H7 (cell line): ENCODE measurements around the gene PCDHB4. TPM values are rescaled to one million over a fixed set of nuclear protein-coding genes. Genes with fewer than 3 reads are reported as not detected.
"Not testable (repeated sequence)": the region's sequence is repeated elsewhere in the genome, so short reads cannot be mapped to it uniquely, and the experiment has no call there.

Experiments used
- DNase-seq: peaks from one replicate; pipeline ENCODE4 v3.0.0; 2012
- H3K27me3 ChIP-seq: 2 replicates; pipeline ENCODE4 v1.6.0; 2011; ENCODE audit warnings: mild to moderate bottlenecking, low read length; ENCODE audit not compliant: control insufficient read depth, insufficient read depth
- H3K36me3 ChIP-seq: replicated peaks from 2 replicates; pipeline ENCODE4 v1.5.1; 2011; ENCODE audit warnings: low read length; ENCODE audit not compliant: control insufficient read depth, insufficient read depth
- H3K4me3 ChIP-seq: 2 replicates; pipeline ENCODE4 v1.5.1; 2011; ENCODE audit warnings: low read depth, mild to moderate bottlenecking, control low read depth, low read length, moderate library complexity; ENCODE audit not compliant: insufficient read depth
- total RNA-seq: library from RNA; depleted of rRNA; stranded (reverse); fragments of >200 nt; shearing (Covaris generic); gene quantifications from 2 replicates; pipeline ENCODE4 v1.2.3, GENCODE V29; 2014

The PCDHB4 gene
- total RNA-seq, 1 experiment from 2014 or later, result 0.35 TPM

GRCh38 chr5:141123396-141124135 is 1.9 kb downstream of the PCDHB4 start:
- not testable (repeated sequence) for H3K27me3 ChIP-seq, H3K4me3 ChIP-seq, H3K36me3 ChIP-seq, DNase-seq

- H3K27me3 ChIP-seq, result no peaks in the 10 kb centered on the region
- H3K4me3 ChIP-seq, result no peak overlapping the region
- no peak for DNase-seq
These were observed 5.7 kb downstream of the PCDHB4 start for GRCh38 chr5:141127305-141127704.

GRCh38 chr5:141135030-141135717 is 13.6 kb downstream of the PCDHB4 start, which contains the start of gene PCDHB5:
TSS of gene PCDHB5 (plus strand) at chr5:141135206. CDS start at chr5:141135435, 229 bp downstream.
- no peaks in the 10 kb centered on the region for H3K27me3 ChIP-seq
- H3K4me3 ChIP-seq, result peak within 1 kb of the TSS; percentile 44; the same call in 1 of the 2 replicates
- DNase-seq, result peak; percentile 53
- H3K36me3 ChIP-seq, result no peaks in the 10 kb centered on the region

More at GRCh38 chr5:141127305-141127704, 5.7 kb downstream of the PCDHB4 start:
- H3K36me3 ChIP-seq, result no peaks in the 10 kb centered on the region

- DNase-seq, result no peak
- peak overlapping the region; percentile 44; the same call in 1 of the 2 replicates for H3K4me3 ChIP-seq
- H3K36me3 ChIP-seq, result no peaks in the 10 kb centered on the region
- no peaks in the 10 kb centered on the region for H3K27me3 ChIP-seq
These were observed 14.2 kb downstream of the PCDHB4 start for GRCh38 chr5:141135718-141136266.

GRCh38 chr5:141137346-141137745 is 15.7 kb downstream of the PCDHB4 start:
- DNase-seq, H3K27me3 ChIP-seq, H3K36me3 ChIP-seq, H3K4me3 ChIP-seq: not testable (repeated sequence)

- Histone ChIP-seq H3K36me3 (no peaks in the 10 kb centered on the region), H3K4me3 (no peak within 1 kb of the TSS), H3K27me3 (no peaks in the 10 kb centered on the region)
- peak; percentile 70 for DNase-seq
These were observed 28.2 kb downstream of the PCDHB4 start, which contains the start of gene PCDHB6 for GRCh38 chr5:141149812-141150211. TSS of gene PCDHB6 (plus strand) at chr5:141150057. CDS start at chr5:141150258, 201 bp downstream.

- no peak for DNase-seq
- Histone ChIP-seq H3K4me3 (no peak overlapping the region), H3K36me3 (no peaks in the 10 kb centered on the region), H3K27me3 (no peaks in the 10 kb centered on the region)
These were observed 28.8 kb downstream of the PCDHB4 start for GRCh38 chr5:141150224-141150992.

- no peak for DNase-seq
- no peak overlapping the region for H3K4me3 ChIP-seq
- no peaks in the 10 kb centered on the region for H3K36me3 ChIP-seq
- no peaks in the 10 kb centered on the region for H3K27me3 ChIP-seq
These were observed 29.3 kb downstream of the PCDHB4 start for GRCh38 chr5:141150993-141151325.

- not testable (repeated sequence) for H3K4me3 ChIP-seq, DNase-seq, H3K27me3 ChIP-seq, H3K36me3 ChIP-seq
These were observed 30.0 kb downstream of the PCDHB4 start for GRCh38 chr5:141151632-141152031.

GRCh38 chr5:141152096-141152495 is 30.5 kb downstream of the PCDHB4 start:
- not testable (repeated sequence) for DNase-seq, H3K27me3 ChIP-seq, H3K36me3 ChIP-seq, H3K4me3 ChIP-seq

- H3K36me3 ChIP-seq, result no peaks in the 10 kb centered on the region
- DNase-seq, result peak; percentile 67
- no peak overlapping the region for H3K4me3 ChIP-seq
- H3K27me3 ChIP-seq, result no peaks in the 10 kb centered on the region
These were observed 34.1 kb downstream of the PCDHB4 start for GRCh38 chr5:141155540-141156374.

- H3K27me3 ChIP-seq, H3K4me3 ChIP-seq, H3K36me3 ChIP-seq, DNase-seq: not testable (repeated sequence)
These were observed 35.7 kb downstream of the PCDHB4 start for GRCh38 chr5:141157356-141157755.

GRCh38 chr5:141157901-141158300 is 36.3 kb downstream of the PCDHB4 start:
- H3K4me3 ChIP-seq, H3K36me3 ChIP-seq, DNase-seq, H3K27me3 ChIP-seq: not testable (repeated sequence)
